HL-60 (cell line): Measurements from ENCODE around the gene FBXW5.

Experiments used
- DNase-seq, 2 experiments: peaks; one replicate each; pipeline ENCODE4 v3.0.0-alpha.2; 2010 to 2020; ENCODE audit warnings: low read depth in 1 of 2, low spot score in 1 of 2
- H3K27ac ChIP-seq: fragments of 250-450 bp; sonication (Bioruptor Pico); replicated peaks from 2 replicates; pipeline ENCODE4 v1.5.1; 2020; ENCODE audit warnings: mild to moderate bottlenecking, moderate library complexity
- H3K27me3 ChIP-seq: fragments of 250-450 bp; sonication (Bioruptor Pico); 2 replicates; pipeline ENCODE4 v1.5.1; 2021; ENCODE audit warnings: mild to moderate bottlenecking, moderate library complexity; ENCODE audit not compliant: insufficient read depth, poor library complexity, severe bottlenecking
- H3K4me3 ChIP-seq: replicated peaks from 2 replicates; pipeline ENCODE4 v1.5.1; 2011; ENCODE audit warnings: mild to moderate bottlenecking, control low read depth, low read length; ENCODE audit not compliant: insufficient read depth
- CTCF ChIP-seq: IDR thresholded peaks from one replicate; pipeline ENCODE4 v1.5.1; 2011; ENCODE audit warnings: low read length, control low read depth, inconsistent platforms; ENCODE audit not compliant: insufficient read depth
- GABPA ChIP-seq: IDR thresholded peaks from 2 replicates; pipeline ENCODE4 v1.6.1; 2012; ENCODE audit warnings: low read depth
- POLR2AphosphoS5 ChIP-seq: IDR thresholded peaks from 2 replicates; pipeline ENCODE4 v1.6.1; 2012; ENCODE audit warnings: low read depth
- REST ChIP-seq: IDR thresholded peaks from 2 replicates; pipeline ENCODE4 v1.6.1; 2012; ENCODE audit warnings: low read depth; ENCODE audit not compliant: insufficient replicate concordance
- SPI1 ChIP-seq: IDR thresholded peaks from 2 replicates; pipeline ENCODE4 v1.6.1; 2012; ENCODE audit warnings: low read depth, mild to moderate bottlenecking, borderline replicate concordance

Gene FBXW5

GRCh38 chr9:136927343-136928271 is 16.9 kb downstream of the FBXW5 start:
- no peak for DNase-seq
- Histone ChIP-seq H3K27ac (no peak overlapping the region), H3K4me3 (no peak overlapping the region), H3K27me3 (no peaks in the 10 kb centered on the region)
- no peak for TF ChIP-seq SPI1
- TF ChIP-seq GABPA = no peak
- no peak for TF ChIP-seq POLR2AphosphoS5
- TF ChIP-seq REST = no peak
- no peak for TF ChIP-seq CTCF

GRCh38 chr9:136926749-136927148 is 17.8 kb downstream of the FBXW5 start:
- no peaks in the 10 kb centered on the region for H3K27me3 ChIP-seq
- TF ChIP-seq POLR2AphosphoS5 (no peak), GABPA (no peak), CTCF (no peak), SPI1 (no peak), REST (no peak)
- no peak overlapping the region for H3K4me3 ChIP-seq
- DNase-seq = no peak
- no peak overlapping the region for H3K27ac ChIP-seq

GRCh38 chr9:136926154-136926704 is 18.3 kb downstream of the FBXW5 start:
- no peak overlapping the region for H3K4me3 ChIP-seq
- TF ChIP-seq SPI1 = no peak
- no peak; the same call in none of the 2 replicates for TF ChIP-seq POLR2AphosphoS5
- no peak for TF ChIP-seq REST
- TF ChIP-seq CTCF = no peak
- no peak for TF ChIP-seq GABPA
- H3K27ac ChIP-seq = no peak overlapping the region
- no peak for DNase-seq
- no peaks in the 10 kb centered on the region for H3K27me3 ChIP-seq
